ENCODE data around the gene KIF11.

Gene KIF11

DNA sequence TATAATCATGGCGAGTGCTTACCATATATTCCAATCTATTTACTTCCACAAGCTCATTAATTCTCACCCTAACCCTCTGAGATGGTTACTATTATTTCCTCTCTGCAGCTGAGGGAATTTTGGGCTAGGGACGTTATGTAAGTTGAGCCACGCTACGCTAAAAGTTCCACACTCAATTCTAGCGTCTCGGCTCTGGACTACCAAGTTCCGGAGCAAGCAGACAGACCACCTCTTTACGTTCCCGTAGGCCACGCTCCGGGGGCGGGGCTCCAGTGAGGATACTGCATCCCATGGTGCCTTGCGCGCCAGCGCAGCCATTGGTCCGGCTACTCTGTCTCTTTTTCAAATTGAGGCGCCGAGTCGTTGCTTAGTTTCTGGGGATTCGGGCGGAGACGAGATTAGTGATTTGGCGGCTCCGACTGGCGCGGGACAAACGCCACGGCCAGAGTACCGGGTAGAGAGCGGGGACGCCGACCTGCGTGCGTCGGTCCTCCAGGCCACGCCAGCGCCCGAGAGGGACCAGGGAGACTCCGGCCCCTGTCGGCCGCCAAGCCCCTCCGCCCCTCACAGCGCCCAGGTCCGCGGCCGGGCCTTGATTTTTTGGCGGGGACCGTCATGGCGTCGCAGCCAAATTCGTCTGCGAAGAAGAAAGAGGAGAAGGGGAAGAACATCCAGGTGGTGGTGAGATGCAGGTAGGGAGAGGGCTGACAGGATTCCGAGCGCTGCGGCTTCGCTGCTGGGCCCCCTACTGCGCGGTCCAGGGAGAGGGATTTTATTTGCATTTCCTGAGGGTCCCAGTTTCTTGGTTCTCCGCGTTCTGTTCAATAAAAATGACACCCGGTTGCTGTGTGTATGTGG is at the start of gene KIF11:
KIF11 (plus strand) TSS at position 370 of the 858 bp plus-strand sequence; CDS start at position 616, 246 bp downstream.
- TF ChIP-seq, protein P1, sequence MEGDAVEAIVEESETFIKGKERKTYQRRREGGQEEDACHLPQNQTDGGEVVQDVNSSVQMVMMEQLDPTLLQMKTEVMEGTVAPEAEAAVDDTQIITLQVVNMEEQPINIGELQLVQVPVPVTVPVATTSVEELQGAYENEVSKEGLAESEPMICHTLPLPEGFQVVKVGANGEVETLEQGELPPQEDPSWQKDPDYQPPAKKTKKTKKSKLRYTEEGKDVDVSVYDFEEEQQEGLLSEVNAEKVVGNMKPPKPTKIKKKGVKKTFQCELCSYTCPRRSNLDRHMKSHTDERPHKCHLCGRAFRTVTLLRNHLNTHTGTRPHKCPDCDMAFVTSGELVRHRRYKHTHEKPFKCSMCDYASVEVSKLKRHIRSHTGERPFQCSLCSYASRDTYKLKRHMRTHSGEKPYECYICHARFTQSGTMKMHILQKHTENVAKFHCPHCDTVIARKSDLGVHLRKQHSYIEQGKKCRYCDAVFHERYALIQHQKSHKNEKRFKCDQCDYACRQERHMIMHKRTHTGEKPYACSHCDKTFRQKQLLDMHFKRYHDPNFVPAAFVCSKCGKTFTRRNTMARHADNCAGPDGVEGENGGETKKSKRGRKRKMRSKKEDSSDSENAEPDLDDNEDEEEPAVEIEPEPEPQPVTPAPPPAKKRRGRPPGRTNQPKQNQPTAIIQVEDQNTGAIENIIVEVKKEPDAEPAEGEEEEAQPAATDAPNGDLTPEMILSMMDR (IDR thresholded peaks at IDR 0.05), result no peak

DNA sequence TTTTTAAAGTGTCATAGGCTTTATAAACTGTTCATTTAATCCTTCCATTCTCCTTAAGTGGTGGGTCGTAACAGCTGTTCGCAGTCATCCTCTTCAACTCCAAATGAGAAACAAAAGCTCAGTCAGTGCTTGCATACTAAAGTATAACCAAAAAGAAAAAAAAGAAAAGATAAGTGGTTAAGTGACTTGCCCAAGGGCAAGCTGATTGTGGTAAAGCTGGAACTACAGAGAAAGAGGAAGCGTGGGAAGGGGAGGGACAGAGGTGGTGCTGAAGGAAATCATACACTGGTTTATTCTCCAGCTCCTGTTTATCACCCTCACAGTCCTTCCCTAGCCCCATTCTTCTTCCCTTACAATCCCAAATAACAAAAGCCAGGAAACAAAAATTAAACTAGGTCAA is 48.6 kb upstream of the KIF11 start:
- TF ChIP-seq, protein P1 (IDR thresholded peaks at IDR 0.05), result no peak

DNA sequence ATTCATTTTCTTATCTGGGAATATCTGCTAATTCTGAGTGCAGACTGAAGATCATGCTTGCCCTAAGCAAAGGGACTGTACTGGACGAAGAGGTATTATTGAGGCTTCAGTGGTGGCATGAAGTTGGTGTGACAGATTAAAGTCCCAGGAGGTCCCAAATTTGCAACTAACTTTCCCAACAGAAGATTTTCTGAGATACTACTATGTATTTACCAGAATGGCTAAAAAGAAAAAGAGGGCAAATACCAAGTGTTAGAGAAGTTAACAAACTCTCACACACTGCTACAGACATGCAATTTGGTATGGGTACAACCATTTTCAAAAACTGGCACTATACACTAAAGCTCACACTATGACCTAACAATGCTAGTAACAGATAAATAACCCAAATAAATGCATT is 47.4 kb upstream of the KIF11 start:
- TF ChIP-seq, protein P1 (IDR thresholded peaks at IDR 0.05), result no peak

DNA sequence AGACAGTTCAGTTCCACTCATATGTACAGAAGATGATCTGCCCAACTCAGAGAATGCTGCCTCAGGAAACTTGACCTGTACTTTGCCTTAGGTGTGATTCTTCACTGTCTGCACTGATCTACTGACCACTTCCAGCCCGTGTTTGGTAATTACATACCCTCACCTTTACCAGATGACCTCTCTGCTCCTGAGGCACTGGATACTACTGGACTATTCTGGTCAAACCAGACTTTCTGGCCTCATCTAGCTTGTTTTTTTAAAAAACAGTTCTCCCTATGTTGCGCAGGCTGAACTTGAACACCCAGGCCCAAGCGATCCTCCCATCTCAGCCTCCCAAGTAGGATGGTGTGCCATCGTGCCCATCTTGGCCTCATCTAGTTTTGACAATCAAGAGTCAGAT is 45.3 kb upstream of the KIF11 start:
- TF ChIP-seq, protein P1 (IDR thresholded peaks at IDR 0.05), result no peak

DNA sequence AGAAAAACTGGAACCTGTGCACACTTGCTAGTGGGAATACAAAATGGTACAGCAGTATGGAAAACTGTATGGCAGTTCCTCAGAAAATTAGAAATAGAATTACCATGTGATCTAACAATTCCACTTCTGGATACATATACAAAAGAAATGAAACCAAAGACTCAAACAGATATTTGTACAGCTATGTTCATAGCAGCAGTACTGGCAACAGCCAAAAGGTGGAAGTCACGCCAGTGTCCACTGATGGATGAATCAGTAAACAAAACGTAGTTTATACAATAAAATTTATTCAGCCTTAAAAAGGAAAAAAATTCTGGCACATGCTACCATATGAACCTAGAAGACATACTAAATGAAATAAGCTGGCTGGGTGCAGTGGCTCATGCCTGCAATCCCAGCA is 42.0 kb upstream of the KIF11 start:
- TF ChIP-seq, protein P1 (IDR thresholded peaks at IDR 0.05), result peak; percentile 19; the same call in 1 of the 2 replicates

DNA sequence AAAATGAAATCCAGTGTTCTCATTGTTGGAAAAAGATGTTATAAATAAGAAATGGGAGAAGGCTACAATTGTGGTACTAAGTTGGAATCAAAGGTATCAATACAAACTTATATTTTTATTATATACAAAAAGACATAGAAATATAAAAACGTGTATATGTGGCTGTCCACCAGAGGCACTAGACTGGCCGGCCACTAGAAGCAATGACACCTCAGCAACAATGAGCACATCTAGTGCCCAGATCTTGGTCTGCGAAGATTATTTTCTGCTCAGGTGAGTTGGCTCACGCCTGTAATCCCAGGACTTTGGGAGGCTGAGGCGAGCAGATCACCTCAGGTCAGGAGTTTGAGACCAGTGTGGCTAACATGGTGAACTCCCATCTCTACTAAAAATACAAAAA is 40.6 kb upstream of the KIF11 start:
- TF ChIP-seq, protein P1 (IDR thresholded peaks at IDR 0.05), result no peak

DNA sequence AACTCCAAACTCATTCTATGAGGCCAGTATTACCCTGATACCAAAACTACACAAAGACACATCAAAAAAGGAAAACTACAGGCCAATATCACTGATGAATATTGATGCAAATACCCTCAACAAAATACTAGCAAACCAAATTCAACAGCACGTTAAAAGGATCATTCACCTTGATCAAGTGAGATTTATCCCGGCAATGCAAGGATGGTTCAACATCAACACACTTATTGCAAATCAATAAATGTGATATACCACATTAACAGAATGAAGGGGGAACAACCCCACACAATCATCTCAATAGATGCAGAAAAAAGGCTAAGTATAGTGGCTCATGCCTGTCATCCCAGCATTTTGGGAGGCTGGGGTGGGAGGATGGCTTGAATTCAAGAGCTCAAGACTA is 39.0 kb upstream of the KIF11 start:
- TF ChIP-seq, protein P1 (IDR thresholded peaks at IDR 0.05), result no peak
